ENCODE measurements around the gene ATP11C. TPM values are rescaled to one million over a fixed set of nuclear protein-coding genes. Genes with fewer than 3 reads are reported as not detected.

Gene ATP11C
- total and polyA plus RNA-seq, 7 donors, result 2.1 to 3.9 (median 3.0) TPM

GRCh38 chrX:139933904-139934303 lies 1.1 kb upstream of the ATP11C start:
- Histone ChIP-seq H3K9me3 (no peaks in the 10 kb centered on the region), H3K4me1 (no peaks in the 10 kb centered on the region), H3K36me3 (ENCODE audit: insufficient read depth in 1 of 2, low read depth in 1 of 2) (no peaks in the 10 kb centered on the region), H3K27ac (peak overlapping the region; percentile 92), H3K27me3 (ENCODE audit: insufficient read depth in 3 of 3, low read length in 2 of 3) (peaks cover 0 to 10% (median 0%) of the 10 kb centered on the region in 3 donors), H3K4me3 (peak overlapping the region; percentile 86)
- DNase-seq (no peak), ATAC-seq (no peak)
- intact Hi-C loops (cut with DNase I), result no loop called here
- WGBS, 3 donors, result 57 to 76% (median 59%) methylated on average over 15 of the region's 15 CpGs
- TF ChIP-seq, protein P1, sequence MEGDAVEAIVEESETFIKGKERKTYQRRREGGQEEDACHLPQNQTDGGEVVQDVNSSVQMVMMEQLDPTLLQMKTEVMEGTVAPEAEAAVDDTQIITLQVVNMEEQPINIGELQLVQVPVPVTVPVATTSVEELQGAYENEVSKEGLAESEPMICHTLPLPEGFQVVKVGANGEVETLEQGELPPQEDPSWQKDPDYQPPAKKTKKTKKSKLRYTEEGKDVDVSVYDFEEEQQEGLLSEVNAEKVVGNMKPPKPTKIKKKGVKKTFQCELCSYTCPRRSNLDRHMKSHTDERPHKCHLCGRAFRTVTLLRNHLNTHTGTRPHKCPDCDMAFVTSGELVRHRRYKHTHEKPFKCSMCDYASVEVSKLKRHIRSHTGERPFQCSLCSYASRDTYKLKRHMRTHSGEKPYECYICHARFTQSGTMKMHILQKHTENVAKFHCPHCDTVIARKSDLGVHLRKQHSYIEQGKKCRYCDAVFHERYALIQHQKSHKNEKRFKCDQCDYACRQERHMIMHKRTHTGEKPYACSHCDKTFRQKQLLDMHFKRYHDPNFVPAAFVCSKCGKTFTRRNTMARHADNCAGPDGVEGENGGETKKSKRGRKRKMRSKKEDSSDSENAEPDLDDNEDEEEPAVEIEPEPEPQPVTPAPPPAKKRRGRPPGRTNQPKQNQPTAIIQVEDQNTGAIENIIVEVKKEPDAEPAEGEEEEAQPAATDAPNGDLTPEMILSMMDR (IDR thresholded peaks at IDR 0.05), result no peak

DNA sequence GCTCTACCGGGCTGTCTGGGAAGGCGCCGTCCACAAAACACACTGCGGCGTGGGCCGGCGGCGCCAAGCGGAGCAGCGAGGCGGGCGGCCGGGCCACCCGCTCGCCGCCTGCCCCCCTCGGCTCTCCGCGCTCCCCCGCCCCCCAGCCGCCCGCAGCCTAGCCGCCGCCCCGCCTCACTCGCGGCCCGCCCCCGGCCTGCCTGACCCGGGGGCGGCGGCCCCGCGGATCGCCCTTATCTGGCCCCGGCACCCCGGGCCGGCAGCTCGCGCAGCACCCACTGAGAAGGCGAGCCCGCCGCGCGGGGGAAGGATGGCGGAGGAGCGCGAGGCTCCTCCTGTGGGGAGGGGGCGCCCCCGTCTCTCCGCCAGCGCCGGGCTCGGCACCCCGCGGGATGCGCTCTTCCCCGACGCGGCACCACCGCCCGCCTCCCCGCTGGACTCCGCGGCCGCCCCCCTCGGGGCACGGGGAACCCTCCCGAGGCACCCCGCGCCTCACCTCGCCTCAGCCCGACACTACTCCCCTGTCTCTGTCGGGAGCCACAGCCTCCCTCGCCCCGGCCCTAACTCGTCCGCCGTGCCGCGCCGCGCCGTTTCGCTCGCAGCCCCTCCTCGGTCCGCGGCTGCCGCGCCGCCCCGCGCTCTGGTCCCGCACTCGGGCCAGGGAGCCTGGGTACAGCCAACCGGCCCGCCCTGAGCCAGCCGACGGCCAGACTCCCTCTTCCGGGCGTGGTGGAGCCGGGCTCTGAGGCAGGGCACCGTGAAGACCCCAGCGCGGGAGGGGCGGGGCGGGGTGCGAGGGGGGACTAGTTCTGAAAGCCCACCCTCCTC lies 566 bp downstream of the ATP11C start:
- peak overlapping the region; percentile 92 for H3K27ac ChIP-seq
- H3K9me3 ChIP-seq, result no peaks in the 10 kb centered on the region
- H3K27me3 ChIP-seq (ENCODE audit: insufficient read depth in 3 of 3, low read length in 2 of 3), result peaks cover 0 to 8% (median 0%) of the 10 kb centered on the region in 3 donors
- peak; percentile 57 to 72 for DNase-seq
- WGBS, 3 donors, result 1 to 36% (median 5%) methylated on average over 7 to 91 of the region's 109 CpGs
- no peaks in the 10 kb centered on the region for H3K4me1 ChIP-seq
- peak; percentile 39 to 73 (median 62) for ATAC-seq
- H3K36me3 ChIP-seq (ENCODE audit: insufficient read depth in 1 of 2, low read depth in 1 of 2), result no peaks in the 10 kb centered on the region
- intact Hi-C loops (cut with DNase I), result no loop called here
- TF ChIP-seq, protein P1 (IDR thresholded peaks at IDR 0.05), result no peak
- H3K4me3 ChIP-seq, result peak overlapping the region; percentile 86

GRCh38 chrX:139931646-139932072 lies 1.2 kb downstream of the ATP11C start:
- peaks cover 0 to 1% (median 0%) of the 10 kb centered on the region in 3 donors for H3K27me3 ChIP-seq (ENCODE audit: insufficient read depth in 3 of 3, low read length in 2 of 3)
- no peak for ATAC-seq
- no peaks in the 10 kb centered on the region for H3K36me3 ChIP-seq (ENCODE audit: insufficient read depth in 1 of 2, low read depth in 1 of 2)
- no peak for DNase-seq
- no peaks in the 10 kb centered on the region for H3K9me3 ChIP-seq
- H3K4me1 ChIP-seq, result no peaks in the 10 kb centered on the region
- H3K4me3 ChIP-seq, result peak overlapping the region; percentile 86
- WGBS, 3 donors, result 0 to 34% (median 0%) methylated on average over 14 to 33 of the region's 33 CpGs
- H3K27ac ChIP-seq, result no peak overlapping the region
- TF ChIP-seq, protein P1 (IDR thresholded peaks at IDR 0.05), result no peak
- intact Hi-C loops (cut with DNase I), result no loop called here

GRCh38 chrX:139930916-139931645 lies 1.8 kb downstream of the ATP11C start:
- ATAC-seq (peak in 1 of 4 donors; percentile 14), DNase-seq (peak in 1 of 2 donors; percentile 46)
- TF ChIP-seq, protein P1 (IDR thresholded peaks at IDR 0.05), result no peak
- 8 to 31% (median 30%) methylated on average over 24 to 27 of the region's 27 CpGs for WGBS, 3 donors
- Histone ChIP-seq H3K27me3 (ENCODE audit: insufficient read depth in 3 of 3, low read length in 2 of 3) (no peaks in the 10 kb centered on the region), H3K9me3 (no peaks in the 10 kb centered on the region), H3K4me1 (no peaks in the 10 kb centered on the region), H3K4me3 (peak overlapping the region; percentile 86), H3K27ac (no peak overlapping the region), H3K36me3 (ENCODE audit: insufficient read depth in 1 of 2, low read depth in 1 of 2) (no peaks in the 10 kb centered on the region)
- intact Hi-C loops (cut with DNase I), result no loop called here

All from psoas muscle (tissue), 8 donors.